Sigmoid colon (tissue), 7 donors: ENCODE data around the gene PDCD7. TPM values are rescaled to one million over a fixed set of nuclear protein-coding genes. Genes with fewer than 3 reads are reported as not detected.

Experiments used
- DNase-seq: peaks from one replicate; pipeline ENCODE4 v3.0.0-alpha.2; 2019
- H3K27ac ChIP-seq, 4 donors: fragments of 200-600 bp; sonication (generic); one replicate each; pipeline ENCODE4 v1.5.1; 2016 to 2019; ENCODE audit warnings: mild to moderate bottlenecking in 1 of 4
- H3K27me3 ChIP-seq, 3 donors: fragments of 200-600 bp; sonication (generic); one replicate each; pipeline ENCODE4 v1.5.1; 2019; ENCODE audit warnings: mild to moderate bottlenecking in 1 of 3
- H3K36me3 ChIP-seq, 4 donors: fragments of 200-600 bp; sonication (generic); one replicate each; pipeline ENCODE4 v1.5.1; 2016 to 2019
- H3K4me1 ChIP-seq, 4 donors: fragments of 200-600 bp; sonication (generic); one replicate each; pipeline ENCODE4 v1.5.1; 2017 to 2019
- H3K4me3 ChIP-seq, 4 donors: fragments of 200-600 bp; sonication (generic); one replicate each; pipeline ENCODE4 v1.5.1; 2017 to 2019; ENCODE audit warnings: mild to moderate bottlenecking in 2 of 4, moderate library complexity in 1 of 4
- H3K9me3 ChIP-seq, 4 donors: fragments of 200-600 bp in 3 of 4; sonication (generic) in 3 of 4; one replicate each; pipeline versions ENCODE4 v1.5.1 to v1.6.1; 2013 to 2019
- EP300 ChIP-seq, 4 donors: sonication (generic); formaldehyde crosslinking; IDR thresholded peaks; one replicate each; pipeline ENCODE4 v1.6.1; 2017; ENCODE audit warnings: antibody characterized with exemption in 4 of 4
- POLR2A ChIP-seq, 2 donors: fragments of 450-650 bp; IDR thresholded peaks; one replicate each; pipeline ENCODE4 v1.6.1; 2016; ENCODE audit warnings: antibody characterized with exemption in 2 of 2, mild to moderate bottlenecking in 2 of 2, moderate library complexity in 2 of 2
- POLR2AphosphoS5 ChIP-seq, 4 donors: sonication (generic); formaldehyde crosslinking; IDR thresholded peaks; one replicate each; pipeline ENCODE4 v1.6.1; 2017; ENCODE audit warnings: antibody characterized with exemption in 4 of 4
- WGBS, 2 donors: extraction: QIAGEN DNeasy Blood & Tissue Kit; methylation state at CpG; one replicate each; pipeline ENCODE4 v1.1.7; 2013; 5-methylcytosine and 5-hydroxymethylcytosine counted together
- intact Hi-C: fragments of 100-400 bp; cut with DNase I; formaldehyde crosslinking; loops from one replicate; pipeline ENCODE4 v1.15.1; 2023
- polyA plus RNA-seq, 3 donors: library from polyadenylated mRNA; stranded (reverse); fragments of 200-250 nt; gene quantifications; one replicate each; pipeline ENCODE4 v1.2.3, GENCODE V29; 2013
- total RNA-seq, 4 donors: library from RNA; depleted of rRNA; stranded (reverse); fragments of >200 nt; gene quantifications; one replicate each; pipeline ENCODE4 v1.1.0, GENCODE V29; 2016
- TF ChIP-seq, protein P1 (sequence below), 4 experiments: fragments of 450-650 bp in 3 of 4; fragments of 200-600 bp in 1 of 4; IDR thresholded peaks; one replicate each; pipeline ENCODE4 v1.5.1; 2016 to 2019; ENCODE audit warnings: antibody characterized with exemption in 4 of 4, mild to moderate bottlenecking in 3 of 4, moderate library complexity in 2 of 4
- donor health status: healthy with polysubstance abuse.
- donor health status: Bipolar disorder and iron deficiency.
- donor health status: healthy.

PDCD7 gene
- total and polyA plus RNA-seq, 7 donors = 7.8 to 30.1 (median 20.4) TPM

DNA sequence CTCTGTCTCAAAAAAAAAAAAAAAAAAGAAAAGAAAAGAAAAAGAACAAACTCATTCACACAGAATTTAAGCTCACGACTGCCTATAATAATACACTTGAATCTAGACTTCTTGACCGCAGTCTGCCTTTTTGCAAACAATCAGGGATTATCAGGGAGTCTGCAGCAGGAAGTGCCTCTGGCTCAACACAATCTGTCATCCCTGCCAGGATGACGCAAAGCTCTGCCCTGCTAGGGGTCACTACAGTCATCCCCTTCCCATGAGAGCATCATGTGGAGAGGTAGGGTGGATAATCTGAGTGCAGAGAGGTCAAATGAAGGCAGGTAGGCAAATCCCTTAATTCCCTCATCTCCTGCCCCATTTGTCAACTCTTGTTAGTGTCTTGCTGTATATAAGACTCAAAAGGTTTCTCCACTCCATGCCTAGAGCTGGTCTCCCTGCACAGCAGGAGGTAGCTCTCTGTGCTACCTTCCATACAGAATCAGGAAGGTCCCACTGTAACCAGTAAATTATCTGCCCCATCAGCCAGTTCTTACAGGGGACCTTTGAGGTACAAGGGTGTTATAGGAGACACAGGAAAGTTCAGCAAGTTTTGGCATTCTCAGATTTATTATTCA lies 22.8 kb downstream of the PDCD7 start:
- Histone ChIP-seq H3K27me3 (no peaks in the 10 kb centered on the region), H3K9me3 (no peaks in the 10 kb centered on the region)

GRCh38 chr15:65106011-65106590 lies 27.5 kb downstream of the PDCD7 start:
- no peaks in the 10 kb centered on the region for H3K9me3 ChIP-seq
- no peaks in the 10 kb centered on the region for H3K27me3 ChIP-seq
- H3K4me1 ChIP-seq = peaks cover 0 to 9% (median 8%) of the 10 kb centered on the region in 4 donors
- WGBS, 2 donors = 81 to 85% methylated on average over 6 of the region's 6 CpGs
- DNase-seq = no peak
- intact Hi-C loops = no loop called here
- TF ChIP-seq POLR2A (IDR thresholded peaks at IDR 0.05) (no peak), EP300 (IDR thresholded peaks at IDR 0.05) (no peak), POLR2AphosphoS5 (IDR thresholded peaks at IDR 0.05) (no peak)
- TF ChIP-seq, protein P1, sequence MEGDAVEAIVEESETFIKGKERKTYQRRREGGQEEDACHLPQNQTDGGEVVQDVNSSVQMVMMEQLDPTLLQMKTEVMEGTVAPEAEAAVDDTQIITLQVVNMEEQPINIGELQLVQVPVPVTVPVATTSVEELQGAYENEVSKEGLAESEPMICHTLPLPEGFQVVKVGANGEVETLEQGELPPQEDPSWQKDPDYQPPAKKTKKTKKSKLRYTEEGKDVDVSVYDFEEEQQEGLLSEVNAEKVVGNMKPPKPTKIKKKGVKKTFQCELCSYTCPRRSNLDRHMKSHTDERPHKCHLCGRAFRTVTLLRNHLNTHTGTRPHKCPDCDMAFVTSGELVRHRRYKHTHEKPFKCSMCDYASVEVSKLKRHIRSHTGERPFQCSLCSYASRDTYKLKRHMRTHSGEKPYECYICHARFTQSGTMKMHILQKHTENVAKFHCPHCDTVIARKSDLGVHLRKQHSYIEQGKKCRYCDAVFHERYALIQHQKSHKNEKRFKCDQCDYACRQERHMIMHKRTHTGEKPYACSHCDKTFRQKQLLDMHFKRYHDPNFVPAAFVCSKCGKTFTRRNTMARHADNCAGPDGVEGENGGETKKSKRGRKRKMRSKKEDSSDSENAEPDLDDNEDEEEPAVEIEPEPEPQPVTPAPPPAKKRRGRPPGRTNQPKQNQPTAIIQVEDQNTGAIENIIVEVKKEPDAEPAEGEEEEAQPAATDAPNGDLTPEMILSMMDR (IDR thresholded peaks at IDR 0.05) = no peak
- H3K4me3 ChIP-seq = no peak overlapping the region
- no peak overlapping the region for H3K27ac ChIP-seq
- H3K36me3 ChIP-seq = peaks cover 0 to 30% (median 4%) of the 10 kb centered on the region in 4 donors

More for the DNA sequence above, 22.8 kb downstream of the PDCD7 start:
- DNase-seq = no peak
- peaks cover 2 to 49% (median 8%) of the 10 kb centered on the region in 4 donors for H3K36me3 ChIP-seq
- no peak overlapping the region for H3K4me3 ChIP-seq
- TF ChIP-seq EP300 (IDR thresholded peaks at IDR 0.05) (no peak), POLR2A (IDR thresholded peaks at IDR 0.05) (no peak), POLR2AphosphoS5 (IDR thresholded peaks at IDR 0.05) (no peak)
- TF ChIP-seq, protein P1 (IDR thresholded peaks at IDR 0.05) = no peak
- H3K27ac ChIP-seq = no peak overlapping the region
- intact Hi-C loops = no loop called here
- WGBS, 2 donors = 76 to 79% methylated on average over 3 of the region's 3 CpGs
- no peaks in the 10 kb centered on the region for H3K4me1 ChIP-seq

DNA sequence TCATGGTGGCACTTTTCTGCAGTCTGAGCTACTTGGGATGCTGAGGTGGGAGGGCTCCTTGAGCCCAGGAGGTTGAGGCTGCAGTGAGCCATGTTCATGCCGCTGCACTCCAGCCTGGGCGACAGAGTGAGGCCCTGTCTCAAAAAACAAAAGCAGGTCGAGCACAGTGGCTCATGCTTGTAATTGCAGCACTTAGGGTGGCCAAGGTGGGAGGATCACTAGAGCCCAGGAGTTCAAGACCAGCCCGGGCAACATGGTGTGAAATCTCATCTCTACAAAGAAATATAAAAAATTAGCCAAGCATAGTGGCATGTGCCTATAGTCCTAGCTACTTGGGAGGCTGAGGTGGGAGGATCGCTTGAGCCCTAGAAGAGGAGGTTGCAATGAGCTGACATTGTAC lies 28.6 kb downstream of the PDCD7 start:
- H3K27me3 ChIP-seq = no peaks in the 10 kb centered on the region
- TF ChIP-seq POLR2A (IDR thresholded peaks at IDR 0.05) = no peak
- TF ChIP-seq, protein P1 (IDR thresholded peaks at IDR 0.05) = no peak
- TF ChIP-seq POLR2AphosphoS5 (IDR thresholded peaks at IDR 0.05) = no peak
- TF ChIP-seq EP300 (IDR thresholded peaks at IDR 0.05) = no peak
- peaks cover 0 to 15% (median 12%) of the 10 kb centered on the region in 4 donors for H3K4me1 ChIP-seq
- no peaks in the 10 kb centered on the region for H3K9me3 ChIP-seq
- DNase-seq = no peak
- no peak overlapping the region for H3K4me3 ChIP-seq
- no peak overlapping the region for H3K27ac ChIP-seq
- WGBS, 2 donors = 93 to 94% methylated on average over 5 of the region's 5 CpGs
- H3K36me3 ChIP-seq = peaks cover 0 to 40% (median 4%) of the 10 kb centered on the region in 4 donors
- intact Hi-C loops = no loop called here

DNA sequence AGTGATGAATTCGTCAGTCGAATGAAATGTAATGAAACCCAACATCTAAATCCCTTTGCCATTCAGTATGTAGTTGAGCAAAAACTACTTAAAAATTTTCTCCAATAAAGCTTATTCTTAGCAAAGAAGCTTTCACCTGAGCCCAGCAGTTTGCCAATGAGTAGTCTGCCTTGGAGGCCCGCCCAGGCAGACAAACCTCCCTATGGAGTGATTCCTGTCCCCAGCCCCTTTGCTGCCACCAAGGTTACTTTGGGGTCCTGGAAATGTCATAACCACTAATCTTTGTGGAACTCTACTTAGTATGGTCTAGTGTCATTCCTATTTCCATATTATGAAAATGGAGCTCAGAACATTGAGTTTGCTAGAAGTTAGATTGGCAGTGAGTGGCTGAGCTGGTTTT lies 30.7 kb downstream of the PDCD7 start:
- no peaks in the 10 kb centered on the region for H3K9me3 ChIP-seq
- H3K27ac ChIP-seq = no peak overlapping the region
- 97% methylated on average over 3 of the region's 3 CpGs for WGBS, 2 donors
- no peak for TF ChIP-seq POLR2A (IDR thresholded peaks at IDR 0.05)
- no peak overlapping the region for H3K4me3 ChIP-seq
- H3K4me1 ChIP-seq = peaks cover 0 to 15% (median 12%) of the 10 kb centered on the region in 4 donors
- no peaks in the 10 kb centered on the region for H3K27me3 ChIP-seq
- DNase-seq = no peak
- H3K36me3 ChIP-seq = peaks cover 0 to 62% (median 14%) of the 10 kb centered on the region in 4 donors
- intact Hi-C loops = no loop called here

DNA sequence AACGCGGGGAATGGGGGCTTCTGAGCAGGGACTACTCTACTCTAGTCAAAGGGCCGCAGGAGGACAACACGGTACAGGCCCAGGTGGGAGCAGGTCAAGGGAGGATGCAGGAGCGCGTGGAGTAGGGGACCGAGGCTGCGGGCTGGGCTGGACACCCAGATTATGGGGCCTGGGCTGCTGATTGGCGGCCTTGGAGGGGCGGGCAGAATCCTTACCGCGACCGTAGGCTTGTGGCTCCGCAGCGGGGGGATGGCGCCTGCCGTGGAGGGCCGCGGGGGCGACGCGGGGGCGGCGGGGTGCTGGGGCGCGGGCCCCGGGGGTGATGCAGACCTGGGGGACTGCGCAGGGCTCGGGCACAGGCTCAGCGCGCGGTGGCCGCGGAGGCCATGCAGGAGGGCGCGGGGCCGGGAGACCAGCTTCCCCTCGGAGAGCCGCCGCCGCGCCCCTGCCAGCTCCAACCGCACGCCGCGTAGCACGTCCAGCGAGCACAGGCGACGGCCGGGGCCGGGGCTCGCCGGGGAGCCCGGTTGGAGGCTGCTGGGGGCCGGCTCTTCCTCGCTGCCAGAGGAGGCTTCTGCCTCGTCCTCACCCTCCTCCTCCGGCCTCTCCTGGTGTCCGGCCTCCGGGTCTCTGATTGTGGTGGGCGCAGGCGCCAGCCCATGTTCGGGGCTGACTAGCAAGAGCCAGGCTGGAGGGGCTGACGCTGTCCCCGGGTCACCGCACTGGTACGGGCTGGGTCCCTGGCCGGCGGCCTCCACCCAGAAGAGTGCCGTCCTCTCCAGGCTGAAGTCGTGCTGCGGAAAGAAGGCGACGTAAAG lies 31.5 kb downstream of the PDCD7 start:
- H3K9me3 ChIP-seq = no peaks in the 10 kb centered on the region
- H3K27me3 ChIP-seq = no peaks in the 10 kb centered on the region
- peaks cover 0 to 66% (median 18%) of the 10 kb centered on the region in 4 donors for H3K36me3 ChIP-seq
- peaks cover 0 to 16% (median 13%) of the 10 kb centered on the region in 4 donors for H3K4me1 ChIP-seq
- H3K4me3 ChIP-seq = no peak overlapping the region
- 86 to 88% methylated on average over 75 of the region's 75 CpGs for WGBS, 2 donors
- TF ChIP-seq, protein P1 (IDR thresholded peaks at IDR 0.05) = no peak
- TF ChIP-seq POLR2AphosphoS5 (IDR thresholded peaks at IDR 0.05) (no peak), EP300 (IDR thresholded peaks at IDR 0.05) (no peak), POLR2A (IDR thresholded peaks at IDR 0.05) (no peak)
- peak; percentile 68 for DNase-seq
- intact Hi-C loops = loop anchor here (1.0 to 2.0 kb wide), 2 partner anchors 48 to 69 kb away; no protein-coding TSS in a partner anchor
- H3K27ac ChIP-seq = peak overlapping the region in 1 of 4 donors; percentile 19
